Measurements from ENCODE around the gene USP31. TPM values are rescaled to one million over a fixed set of nuclear protein-coding genes. Genes with fewer than 3 reads are reported as not detected.

USP31 gene
- total RNA-seq, 1 donor from 2014 or later = 8.9 TPM

DNA sequence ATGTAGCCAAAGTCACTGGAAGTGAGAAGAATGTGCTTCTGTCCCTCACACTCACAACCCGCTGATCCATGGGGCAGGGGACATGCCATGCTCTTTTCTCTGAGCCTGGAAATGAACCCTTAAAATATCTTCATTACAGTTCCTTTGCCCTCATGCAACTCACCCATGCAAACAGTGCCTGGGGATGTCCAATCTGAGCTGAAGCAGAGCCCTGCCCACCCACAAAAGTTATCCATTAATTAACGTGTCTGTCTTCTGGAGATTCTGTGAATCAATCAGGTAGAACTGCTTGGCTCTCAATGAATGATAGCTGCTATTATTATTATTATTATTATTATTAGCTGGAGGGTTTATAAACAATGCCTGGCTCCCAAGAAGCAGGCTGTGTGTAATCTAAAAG lies 133.7 kb downstream of the USP31 start:
- H3K36me3 ChIP-seq (ENCODE audit: control insufficient read depth in 3 of 3, insufficient read depth in 3 of 3, low read length in 3 of 3) = no peaks in the 10 kb centered on the region
- no peaks in the 10 kb centered on the region for H3K4me1 ChIP-seq (ENCODE audit: control insufficient read depth in 3 of 3, insufficient read depth in 3 of 3, low read length in 3 of 3)
- H3K27ac ChIP-seq (ENCODE audit: low read depth, low read length) = no peak overlapping the region
- no peak overlapping the region for H3K4me3 ChIP-seq (ENCODE audit: low read length in 3 of 3)
- H3K9me3 ChIP-seq (ENCODE audit: control insufficient read depth in 3 of 3, low read length in 3 of 3) = no peaks in the 10 kb centered on the region
- peaks cover 0 to 2% (median 0%) of the 10 kb centered on the region in 3 donors for H3K27me3 ChIP-seq (ENCODE audit: control insufficient read depth in 3 of 3, insufficient read depth in 3 of 3, low read length in 3 of 3)
- no peak overlapping the region for H3K9ac ChIP-seq (ENCODE audit: low read depth in 1 of 3, low read length in 3 of 3)

DNA sequence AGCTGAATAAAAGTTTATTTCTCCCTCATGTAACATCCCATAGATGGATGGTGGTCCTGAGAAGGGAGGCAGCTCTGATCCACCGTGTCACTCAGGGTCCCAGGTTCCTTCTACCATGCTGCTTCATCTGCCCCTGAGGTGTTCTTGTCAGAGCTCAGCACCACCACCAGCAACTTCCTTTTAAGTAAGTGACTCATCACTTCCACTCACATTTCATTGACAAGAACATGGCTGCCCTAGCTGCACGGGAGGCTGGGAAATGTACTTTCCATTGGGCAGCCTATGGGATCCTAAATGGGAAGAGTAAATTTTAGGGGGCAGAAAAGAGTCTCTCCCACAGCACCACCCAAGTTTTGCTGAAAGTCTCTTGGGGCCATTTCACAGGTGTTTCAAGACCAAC lies 134.7 kb downstream of the USP31 start:
- Histone ChIP-seq H3K9me3 (ENCODE audit: control insufficient read depth in 3 of 3, low read length in 3 of 3) (no peaks in the 10 kb centered on the region), H3K9ac (ENCODE audit: low read depth in 1 of 3, low read length in 3 of 3) (no peak overlapping the region), H3K4me1 (ENCODE audit: control insufficient read depth in 3 of 3, insufficient read depth in 3 of 3, low read length in 3 of 3) (no peaks in the 10 kb centered on the region), H3K36me3 (ENCODE audit: control insufficient read depth in 3 of 3, insufficient read depth in 3 of 3, low read length in 3 of 3) (no peaks in the 10 kb centered on the region), H3K27ac (ENCODE audit: low read depth, low read length) (no peak overlapping the region), H3K4me3 (ENCODE audit: low read length in 3 of 3) (no peak overlapping the region), H3K27me3 (ENCODE audit: control insufficient read depth in 3 of 3, insufficient read depth in 3 of 3, low read length in 3 of 3) (peaks cover 0 to 2% (median 0%) of the 10 kb centered on the region in 3 donors)

Other genes starting within 250 kb of the USP31 start
- not detected for gene SCNN1G, start 33.3 kb upstream of the USP31 start, total RNA-seq
- not detected for gene SCNN1B, start 152.8 kb upstream of the USP31 start, total RNA-seq